Measurements from ENCODE around the gene NANP. TPM values are rescaled to one million over a fixed set of nuclear protein-coding genes. Genes with fewer than 3 reads are reported as not detected.

NANP gene
- total and polyA plus RNA-seq, 2 of the 13 experiments (the other 11 are each of a cell fraction or from before 2014, with no cell fraction given): 8.9 to 21.5 TPM

DNA sequence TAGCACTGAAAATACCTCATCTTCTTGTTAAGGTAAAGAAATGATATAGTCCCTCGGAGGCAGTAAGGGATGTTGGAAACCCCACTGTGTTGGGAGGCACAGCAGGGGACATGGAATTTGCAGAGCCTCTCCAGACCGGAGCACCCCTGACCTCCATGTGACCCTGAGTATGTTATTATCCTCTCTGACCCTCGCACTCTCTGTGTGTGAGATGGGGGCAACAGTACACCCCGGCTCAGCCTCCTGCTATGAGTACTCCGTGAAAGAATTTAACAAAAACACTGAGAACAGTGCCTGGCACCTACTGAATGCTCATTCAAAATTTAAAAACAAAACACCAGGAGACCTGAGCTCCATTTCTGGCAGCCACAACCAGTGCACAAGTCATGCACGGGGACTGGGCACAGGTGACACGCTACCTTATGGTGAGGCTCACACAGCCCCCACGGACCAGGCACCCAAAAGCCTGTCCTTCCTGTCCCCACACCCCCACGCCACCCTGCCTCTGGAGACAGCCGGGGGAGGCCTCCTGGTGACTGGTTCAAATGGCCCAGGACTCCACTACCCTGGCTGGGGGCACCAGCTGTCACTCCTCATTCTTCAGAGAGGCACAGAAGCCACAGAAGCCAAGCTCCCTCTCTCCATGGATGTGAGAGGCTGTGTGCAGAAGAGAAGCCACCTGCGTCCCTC lies 44.6 kb downstream of the NANP start (continued):
- TF ChIP-seq ZNF318 (CRISPR knock-in tag; IDR thresholded peaks at IDR 0.05) (0 out of 2 replicates have a peak, but pooled peaks have one; percentile 34), HES4 (CRISPR knock-in tag; IDR thresholded peaks at IDR 0.05; ENCODE audit: borderline replicate concordance) (no peak), RFX3 (CRISPR knock-in tag; IDR thresholded peaks at IDR 0.05) (no peak), ZSCAN22 (CRISPR knock-in tag; IDR thresholded peaks at IDR 0.05) (no peak), ZBTB8A (CRISPR knock-in tag; IDR thresholded peaks at IDR 0.05; ENCODE audit: borderline replicate concordance, low read depth) (no peak), NBN (conservative IDR thresholded peaks at IDR 0.05) (no peak), NFYC (CRISPR knock-in tag; IDR thresholded peaks at IDR 0.05) (no peak), PPARG (CRISPR knock-in tag; conservative IDR thresholded peaks at IDR 0.05) (no peak), ZNF747 (CRISPR knock-in tag; IDR thresholded peaks at IDR 0.05; ENCODE audit: borderline replicate concordance) (no peak), ZKSCAN8 (CRISPR knock-in tag; IDR thresholded peaks at IDR 0.05; ENCODE audit: borderline replicate concordance) (peak; percentile 67; the same call in 1 of the 2 replicates), PRDM4 (CRISPR knock-in tag; IDR thresholded peaks at IDR 0.05; ENCODE audit: borderline replicate concordance) (0 out of 2 replicates have a peak, but pooled peaks have one; percentile 59), ZNF605 (CRISPR knock-in tag; IDR thresholded peaks at IDR 0.05) (peak; percentile 69; the same call in 1 of the 2 replicates), ERF (CRISPR knock-in tag; IDR thresholded peaks at IDR 0.05) (0 out of 2 replicates have a peak, but pooled peaks have one; percentile 33), ZSCAN21 (CRISPR knock-in tag; IDR thresholded peaks at IDR 0.05; ENCODE audit: borderline replicate concordance) (peak; percentile 59; the same call in 1 of the 2 replicates), NFE2 (CRISPR knock-in tag; IDR thresholded peaks at IDR 0.05) (no peak), ZNF367 (CRISPR knock-in tag; IDR thresholded peaks at IDR 0.05; ENCODE audit: borderline replicate concordance) (no peak), KDM2A (CRISPR knock-in tag; IDR thresholded peaks at IDR 0.05; ENCODE audit: borderline replicate concordance, low read depth) (no peak), YEATS2 (CRISPR knock-in tag; IDR thresholded peaks at IDR 0.05; ENCODE audit: borderline replicate concordance) (no peak)
- TF ChIP-seq, protein P1, sequence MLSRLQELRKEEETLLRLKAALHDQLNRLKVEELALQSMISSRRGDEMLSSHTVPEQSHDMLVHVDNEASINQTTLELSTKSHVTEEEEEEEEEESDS (CRISPR knock-in tag; IDR thresholded peaks at IDR 0.05; ENCODE audit: borderline replicate concordance): no peak

All from HepG2 (cell line).